Skeletal muscle tissue (tissue), 4 donors: Measurements from ENCODE around the gene MAPK12. TPM values are rescaled to one million over a fixed set of nuclear protein-coding genes. Genes with fewer than 3 reads are reported as not detected.
A peak's percentile ranks its signal among the peaks of the same experiment; 100 is the strongest.
"Not testable (repeated sequence)": the region's sequence is repeated elsewhere in the genome, so short reads cannot be mapped to it uniquely, and the experiment has no call there.

Experiments
- H3K27ac ChIP-seq: one replicate; pipeline ENCODE4 v1.7.0; 2013; ENCODE audit warnings: mild to moderate bottlenecking, low read depth, low read length, inconsistent platforms
- H3K27me3 ChIP-seq, 3 donors: one replicate each; pipeline ENCODE4 v1.7.0; 2013; ENCODE audit warnings: low read length in 3 of 3; ENCODE audit not compliant: control insufficient read depth in 3 of 3, insufficient read depth in 3 of 3
- H3K36me3 ChIP-seq, 3 donors: one replicate each; pipeline ENCODE4 v1.7.0; 2013; ENCODE audit warnings: low read length in 3 of 3; ENCODE audit not compliant: control insufficient read depth in 3 of 3, insufficient read depth in 3 of 3
- H3K4me1 ChIP-seq, 3 donors: one replicate each; pipeline ENCODE4 v1.7.0; 2013; ENCODE audit warnings: low read length in 3 of 3, mild to moderate bottlenecking in 3 of 3; ENCODE audit not compliant: control insufficient read depth in 3 of 3, insufficient read depth in 3 of 3
- H3K4me3 ChIP-seq, 3 donors: one replicate each; pipeline ENCODE4 v1.7.0; 2013; ENCODE audit warnings: low read length in 3 of 3
- H3K9ac ChIP-seq, 3 donors: one replicate each; pipeline ENCODE4 v1.7.0; 2013; ENCODE audit warnings: low read length in 3 of 3, mild to moderate bottlenecking in 3 of 3, moderate library complexity in 2 of 3, low read depth in 1 of 3
- H3K9me3 ChIP-seq, 3 donors: one replicate each; pipeline ENCODE4 v1.7.0; 2013; ENCODE audit warnings: low read length in 3 of 3; ENCODE audit not compliant: control insufficient read depth in 3 of 3
- total RNA-seq: library from RNA; depleted of rRNA; stranded (reverse); fragments of >200 nt; gene quantifications from one replicate; pipeline ENCODE4 v1.2.3, GENCODE V29; 2014
- donor health status: Osteomylitis.

MAPK12 gene
- total RNA-seq, 1 donor from 2014 or later = 18.8 TPM

DNA sequence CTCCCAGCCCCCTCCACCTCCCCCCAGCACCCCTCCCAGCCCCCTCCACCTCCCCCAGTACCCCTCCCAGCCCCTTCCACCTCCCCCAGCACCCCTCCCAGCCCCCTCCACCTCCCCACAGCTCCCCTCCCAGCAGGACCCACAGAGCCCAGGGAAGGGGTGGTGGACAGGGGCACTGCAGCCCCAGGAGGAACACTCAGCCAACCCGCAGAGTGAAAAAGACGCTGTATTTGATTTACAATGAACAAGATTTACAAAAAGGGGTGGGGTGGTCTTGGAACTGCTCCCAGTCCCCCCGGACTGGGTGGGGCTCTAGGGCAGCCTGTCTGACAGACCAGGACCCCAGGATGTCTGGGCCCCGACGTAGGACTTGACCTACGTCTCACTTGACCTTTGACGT, 13.3 kb upstream of the MAPK12 start:
- H3K27ac ChIP-seq = no peak overlapping the region
- peaks cover 0 to 12% (median 7%) of the 10 kb centered on the region in 3 donors for H3K27me3 ChIP-seq
- H3K9ac ChIP-seq = no peak overlapping the region
- no peaks in the 10 kb centered on the region for H3K9me3 ChIP-seq
- H3K4me1 ChIP-seq = peaks cover 11 to 22% (median 15%) of the 10 kb centered on the region in 3 donors
- H3K36me3 ChIP-seq = peaks cover 2 to 14% (median 12%) of the 10 kb centered on the region in 3 donors
- H3K4me3 ChIP-seq = no peak overlapping the region

DNA sequence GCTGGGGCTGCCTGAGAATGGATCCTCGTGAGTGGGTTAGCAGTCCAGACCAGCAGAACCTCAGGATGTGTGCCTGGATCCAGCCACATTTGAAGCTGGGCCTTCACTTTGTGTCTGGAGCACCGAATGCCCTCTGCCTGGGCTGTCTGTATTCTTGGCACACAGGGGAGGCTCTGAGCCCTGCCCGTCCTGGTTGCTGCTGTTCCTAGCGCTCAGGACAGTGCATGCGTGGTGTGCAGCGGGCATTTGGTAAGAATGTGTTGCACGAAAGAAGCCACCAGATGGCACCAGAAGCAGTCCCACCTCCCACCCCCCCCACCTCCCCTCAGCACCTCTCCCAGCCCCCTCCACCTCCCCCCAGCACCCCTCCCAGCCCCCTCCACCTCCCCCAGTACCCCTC, 12.8 kb upstream of the MAPK12 start:
- peaks cover 2 to 11% (median 8%) of the 10 kb centered on the region in 3 donors for H3K36me3 ChIP-seq

GRCh38 chr22:50273781-50274180, 12.3 kb upstream of the MAPK12 start:
- not testable (repeated sequence) for H3K36me3 ChIP-seq, H3K27ac ChIP-seq, H3K4me3 ChIP-seq, H3K9me3 ChIP-seq
- Histone ChIP-seq H3K27me3 (peaks cover 0 to 15% (median 7%) of the 10 kb centered on the region in 3 donors), H3K9ac (peak overlapping the region in 1 of 3 donors; percentile 45), H3K4me1 (peaks cover 11 to 29% (median 17%) of the 10 kb centered on the region in 3 donors)

More for the DNA sequence above, 12.8 kb upstream of the MAPK12 start:
- H3K9ac ChIP-seq = peak overlapping the region in 1 of 3 donors; percentile 45
- H3K9me3 ChIP-seq = no peaks in the 10 kb centered on the region
- no peak overlapping the region for H3K27ac ChIP-seq
- peaks cover 11 to 23% (median 17%) of the 10 kb centered on the region in 3 donors for H3K4me1 ChIP-seq
- H3K27me3 ChIP-seq = peaks cover 0 to 15% (median 7%) of the 10 kb centered on the region in 3 donors
- no peak overlapping the region for H3K4me3 ChIP-seq

DNA sequence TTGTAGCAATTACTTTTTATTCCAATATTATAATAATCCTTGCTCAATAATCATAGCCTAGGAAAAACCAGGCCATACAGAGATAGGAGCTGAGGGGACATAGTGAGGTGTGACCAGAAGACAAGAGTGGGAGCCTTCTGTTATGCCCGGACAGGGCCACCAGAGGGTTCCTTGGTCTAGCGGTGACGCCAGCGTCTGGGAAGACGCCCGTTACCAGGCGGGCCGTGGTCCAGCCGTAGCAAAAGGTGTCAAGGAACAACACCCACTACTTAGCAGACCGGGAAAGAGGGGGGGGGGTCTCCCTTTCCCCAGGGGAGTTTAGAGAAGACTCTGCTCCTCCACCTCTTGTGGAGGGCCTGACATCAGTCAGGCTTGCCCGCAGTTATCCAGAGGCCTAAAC, 11.9 kb upstream of the MAPK12 start:
- peaks cover 0 to 19% (median 7%) of the 10 kb centered on the region in 3 donors for H3K27me3 ChIP-seq
- not testable (repeated sequence) for H3K36me3 ChIP-seq, H3K9ac ChIP-seq, H3K4me3 ChIP-seq, H3K27ac ChIP-seq, H3K9me3 ChIP-seq
- H3K4me1 ChIP-seq = peaks cover 11 to 33% (median 22%) of the 10 kb centered on the region in 3 donors

- H3K4me1 ChIP-seq = peaks cover 11 to 40% (median 29%) of the 10 kb centered on the region in 3 donors
- no peak overlapping the region for H3K27ac ChIP-seq
- no peaks in the 10 kb centered on the region for H3K9me3 ChIP-seq
- H3K9ac ChIP-seq = no peak overlapping the region
- H3K4me3 ChIP-seq = no peak overlapping the region
- peaks cover 0 to 2% (median 0%) of the 10 kb centered on the region in 3 donors for H3K36me3 ChIP-seq
- peaks cover 0 to 19% (median 7%) of the 10 kb centered on the region in 3 donors for H3K27me3 ChIP-seq
Measured at GRCh38 chr22:50272044-50272802, 10.7 kb upstream of the MAPK12 start.

DNA sequence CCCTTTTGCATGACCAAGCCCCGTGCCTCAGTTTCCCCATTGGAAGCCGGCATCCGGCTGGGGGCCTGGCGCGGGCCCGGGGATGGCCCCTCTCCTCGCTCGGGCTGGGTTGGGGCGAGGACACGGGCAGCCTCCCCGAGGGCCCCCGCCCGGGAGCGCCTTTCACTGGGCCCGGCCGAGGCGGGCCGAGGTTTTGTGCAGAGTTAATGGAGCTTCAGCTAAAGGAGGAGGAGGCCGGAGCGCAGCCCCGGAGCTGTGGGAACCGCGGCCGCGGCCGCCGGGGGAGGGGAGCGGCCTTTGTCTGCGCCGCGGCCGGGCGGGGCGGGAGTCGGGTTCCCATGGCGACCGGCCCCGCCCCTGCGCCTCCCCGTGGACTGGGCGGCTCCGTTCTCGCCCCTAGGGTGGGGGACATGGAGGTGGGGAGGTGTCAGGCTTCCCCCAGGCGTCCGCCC, 10.1 kb upstream of the MAPK12 start:
- H3K27me3 ChIP-seq = peaks cover 0 to 19% (median 7%) of the 10 kb centered on the region in 3 donors
- H3K4me1 ChIP-seq = peaks cover 11 to 46% (median 36%) of the 10 kb centered on the region in 3 donors
- H3K27ac ChIP-seq = no peak overlapping the region
- no peaks in the 10 kb centered on the region for H3K9me3 ChIP-seq
- H3K36me3 ChIP-seq = peaks cover 0 to 2% (median 2%) of the 10 kb centered on the region in 3 donors
- no peak overlapping the region for H3K9ac ChIP-seq
- peak overlapping the region in 1 of 3 donors; percentile 39 for H3K4me3 ChIP-seq

GRCh38 chr22:50270666-50271394, 9.3 kb upstream of the MAPK12 start:
- H3K36me3 ChIP-seq = peaks cover 0 to 2% (median 2%) of the 10 kb centered on the region in 3 donors
- peak overlapping the region; percentile 39 to 66 (median 52) for H3K4me3 ChIP-seq
- no peaks in the 10 kb centered on the region for H3K9me3 ChIP-seq
- peaks cover 11 to 51% (median 38%) of the 10 kb centered on the region in 3 donors for H3K4me1 ChIP-seq
- H3K9ac ChIP-seq = peak overlapping the region in 2 of 3 donors; percentile 8 to 34
- peaks cover 0 to 19% (median 7%) of the 10 kb centered on the region in 3 donors for H3K27me3 ChIP-seq
- peak overlapping the region; percentile 48 for H3K27ac ChIP-seq

DNA sequence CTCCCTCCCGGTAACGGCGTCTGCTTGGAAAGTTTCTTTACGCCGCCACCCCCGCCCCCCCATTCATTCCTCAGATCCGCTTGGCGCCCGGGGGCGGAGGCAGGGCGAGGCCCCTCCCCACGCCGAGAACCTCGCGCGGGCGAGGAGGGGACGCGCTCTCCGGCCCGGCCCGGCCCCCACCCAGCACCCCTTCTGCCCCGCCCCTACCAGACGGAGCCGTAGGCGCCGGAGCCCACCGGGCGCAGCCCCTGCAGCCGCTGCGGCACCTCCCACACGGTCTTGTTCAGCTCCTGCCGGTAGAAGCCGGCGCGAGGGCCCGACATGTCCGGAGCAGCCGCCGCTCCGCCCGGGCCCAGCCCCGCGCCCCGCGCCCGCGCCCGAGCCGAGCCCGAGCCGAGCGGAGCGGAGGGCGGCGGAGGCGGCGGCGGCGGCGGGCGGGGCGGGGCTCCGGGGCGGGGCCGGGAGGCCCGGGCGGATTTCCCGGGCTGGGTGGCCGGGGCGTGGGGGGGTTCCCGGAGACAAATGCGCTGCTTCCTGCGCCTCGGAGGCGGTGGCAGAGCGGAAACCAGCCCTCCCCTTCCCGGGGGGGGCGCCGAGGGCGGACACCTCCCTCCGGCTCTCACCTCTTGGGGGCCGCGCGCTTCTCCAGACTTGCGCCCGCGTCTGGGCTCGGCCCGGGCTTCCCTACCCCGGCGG, 8.6 kb upstream of the MAPK12 start, which contains the start of gene MAPK11:
TSS of gene MAPK11 (minus strand) at position 411 of the 696 bp plus-strand sequence. CDS start at position 323, 88 bp downstream.
- peaks cover 0 to 19% (median 7%) of the 10 kb centered on the region in 3 donors for H3K27me3 ChIP-seq
- peaks cover 0 to 2% (median 2%) of the 10 kb centered on the region in 3 donors for H3K36me3 ChIP-seq
- H3K9me3 ChIP-seq = no peaks in the 10 kb centered on the region
- H3K27ac ChIP-seq = peak within 1 kb of the TSS; percentile 48
- peak within 1 kb of the TSS in 2 of 3 donors; percentile 8 to 45 for H3K9ac ChIP-seq
- H3K4me3 ChIP-seq = peak within 1 kb of the TSS; percentile 39 to 66 (median 52)
- peaks cover 11 to 51% (median 38%) of the 10 kb centered on the region in 3 donors for H3K4me1 ChIP-seq

DNA sequence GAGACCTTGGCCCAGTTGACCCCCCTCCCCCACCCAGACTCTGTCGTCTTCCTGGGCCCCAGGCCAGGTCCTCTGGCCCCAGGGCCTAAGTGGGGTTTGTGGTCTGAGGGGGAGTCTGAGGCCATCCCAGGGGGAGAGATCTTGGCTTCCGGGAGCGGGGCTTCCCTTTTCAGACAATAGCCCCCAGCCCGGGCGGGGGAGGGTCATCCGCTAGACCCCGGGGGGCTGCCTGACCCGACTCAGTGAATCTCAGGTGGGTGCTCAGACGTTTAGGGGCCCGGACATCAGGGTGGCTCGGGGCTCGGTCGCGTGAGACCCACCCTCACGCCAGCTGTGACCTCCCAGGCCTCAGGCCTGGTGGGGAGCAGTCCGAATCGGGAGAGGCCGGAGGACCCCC, 8.1 kb upstream of the MAPK12 start:
- Histone ChIP-seq H3K27me3 (peaks cover 0 to 19% (median 7%) of the 10 kb centered on the region in 3 donors), H3K9ac (peak overlapping the region in 1 of 3 donors; percentile 45), H3K9me3 (no peaks in the 10 kb centered on the region), H3K27ac (peak overlapping the region; percentile 40), H3K36me3 (peaks cover 0 to 2% (median 0%) of the 10 kb centered on the region in 3 donors), H3K4me1 (peaks cover 9 to 51% (median 38%) of the 10 kb centered on the region in 3 donors), H3K4me3 (peak overlapping the region in 2 of 3 donors; percentile 7 to 22)
